ENCODE data around the gene ZNF580. TPM values are rescaled to one million over a fixed set of nuclear protein-coding genes. Genes with fewer than 3 reads are reported as not detected.

Gene ZNF580
- total and polyA plus RNA-seq, 9 of the 15 experiments (the other 6 are each of a cell fraction or from before 2014, with no cell fraction given) = 2.3 to 47.4 (median 6.0) TPM

DNA sequence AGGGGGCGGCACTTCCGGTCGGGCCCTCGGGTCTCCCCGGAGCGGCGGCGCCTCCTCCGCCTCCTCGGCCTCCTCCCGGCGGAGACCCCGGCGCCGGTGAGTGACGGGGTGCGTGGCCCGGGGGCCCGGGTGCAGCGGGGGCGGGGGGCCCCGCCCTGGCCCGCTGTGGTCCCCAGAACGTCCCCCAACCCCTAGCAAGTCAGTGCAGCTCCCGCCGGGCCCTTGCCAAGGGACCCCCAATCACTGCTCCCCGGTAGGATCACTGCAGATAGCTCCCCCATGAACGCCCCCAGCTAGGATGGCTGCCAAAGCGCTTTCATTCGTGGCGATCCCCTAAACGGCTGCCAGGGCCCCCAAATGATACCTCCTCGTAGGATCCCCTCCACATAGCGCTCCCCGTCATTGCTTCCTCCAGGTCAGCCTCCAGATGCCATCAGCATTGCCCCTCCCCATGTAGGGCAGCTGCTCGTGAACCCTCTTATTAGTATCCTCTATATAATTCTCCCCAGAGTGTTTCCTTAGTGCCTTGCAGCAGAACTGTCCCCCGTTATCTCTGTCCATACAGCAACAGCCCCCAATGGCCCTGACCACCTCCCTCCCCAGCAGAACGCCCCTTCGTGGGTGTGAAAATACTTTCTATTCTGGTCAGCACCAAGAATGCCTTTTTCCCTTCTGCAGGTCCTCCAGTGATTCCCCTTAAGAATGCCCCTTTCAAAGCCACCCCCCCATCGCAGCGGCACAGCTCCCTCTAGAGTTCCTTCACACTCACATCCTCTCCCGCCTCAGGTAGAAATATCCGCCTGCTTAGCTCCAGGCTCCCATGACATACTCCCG, 34.9 kb upstream of the ZNF580 start, which contains the start of gene ZNF865 (continued):
- TF ChIP-seq ZBTB7A (IDR thresholded peaks at IDR 0.05; ENCODE audit: borderline replicate concordance, control insufficient read depth, low read depth, low read length) (peak; percentile 69; the same call in 1 of the 2 replicates), ZNF766 (CRISPR knock-in tag; conservative IDR thresholded peaks at IDR 0.05) (no peak), ZNF561 (CRISPR knock-in tag; conservative IDR thresholded peaks at IDR 0.05) (no peak), TARDBP (IDR thresholded peaks at IDR 0.05) (no peak), PHF21A (IDR thresholded peaks at IDR 0.05; ENCODE audit: borderline replicate concordance, low read depth) (peak; percentile 25; the same call in 1 of the 2 replicates), TFE3 (CRISPR knock-in tag; IDR thresholded peaks at IDR 0.05) (no peak), REST (IDR thresholded peaks at IDR 0.05; ENCODE audit: borderline replicate concordance) (peak; percentile 81), REST (CRISPR knock-in tag; IDR thresholded peaks at IDR 0.05; ENCODE audit: low read depth) (no peak; the same call in 1 of the 2 replicates), ARNT (IDR thresholded peaks at IDR 0.05) (peak; percentile 39 to 71; a peak in 1 of 4 replicates), POLR2AphosphoS2 (IDR thresholded peaks at IDR 0.05; ENCODE audit: low read length) (no peak), MAX (CRISPR knock-in tag; IDR thresholded peaks at IDR 0.05) (peak; percentile 62; the same call in 1 of the 2 replicates), PTRF (tag; IDR thresholded peaks at IDR 0.05) (no peak), BRF1 (IDR thresholded peaks at IDR 0.05; ENCODE audit: borderline replicate concordance, extremely low read depth, insufficient read length) (no peak), RFX5 (IDR thresholded peaks at IDR 0.05; ENCODE audit: low read depth, low read length) (peak; percentile 76), NONO (IDR thresholded peaks at IDR 0.05; ENCODE audit: low read depth in 2 of 2, low read length in 1 of 2) (peak in 1 of 2 experiments; percentile 23; a peak in 1 of 4 replicates)
- TF ChIP-seq, protein P1, sequence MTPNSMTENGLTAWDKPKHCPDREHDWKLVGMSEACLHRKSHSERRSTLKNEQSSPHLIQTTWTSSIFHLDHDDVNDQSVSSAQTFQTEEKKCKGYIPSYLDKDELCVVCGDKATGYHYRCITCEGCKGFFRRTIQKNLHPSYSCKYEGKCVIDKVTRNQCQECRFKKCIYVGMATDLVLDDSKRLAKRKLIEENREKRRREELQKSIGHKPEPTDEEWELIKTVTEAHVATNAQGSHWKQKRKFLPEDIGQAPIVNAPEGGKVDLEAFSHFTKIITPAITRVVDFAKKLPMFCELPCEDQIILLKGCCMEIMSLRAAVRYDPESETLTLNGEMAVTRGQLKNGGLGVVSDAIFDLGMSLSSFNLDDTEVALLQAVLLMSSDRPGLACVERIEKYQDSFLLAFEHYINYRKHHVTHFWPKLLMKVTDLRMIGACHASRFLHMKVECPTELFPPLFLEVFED (CRISPR knock-in tag; conservative IDR thresholded peaks at IDR 0.05) = peak; percentile 62; the same call in 1 of the 2 replicates
